NOMO-1 treated with DMSO at 0.1 percent for 48 hours (cell line): Measurements from ENCODE around the gene DOCK2.

Experiments used
- DNase-seq: peaks from one replicate; lab custom pipeline; 2025; ENCODE audit not compliant: unreplicated experiment; lab: John Stamatoyannopoulos, UW

DOCK2 gene

GRCh38 chr5:169688106-169688505 lies 51.0 kb downstream of the DOCK2 start:
- no peak for DNase-seq

- DNase-seq: no peak
These were observed 54.4 kb downstream of the DOCK2 start for GRCh38 chr5:169691471-169691870.

- DNase-seq: no peak
These were observed 57.1 kb downstream of the DOCK2 start for GRCh38 chr5:169694091-169694625.

- no peak for DNase-seq
These were observed 58.0 kb downstream of the DOCK2 start for GRCh38 chr5:169695025-169695625.

- DNase-seq: no peak
These were observed 58.9 kb downstream of the DOCK2 start for GRCh38 chr5:169695919-169696490.

- no peak for DNase-seq
These were observed 59.8 kb downstream of the DOCK2 start for GRCh38 chr5:169696621-169697510.

- DNase-seq: no peak
These were observed 60.4 kb downstream of the DOCK2 start for GRCh38 chr5:169697511-169697890.

- no peak for DNase-seq
These were observed 60.9 kb downstream of the DOCK2 start for GRCh38 chr5:169697976-169698375.

GRCh38 chr5:169700611-169701010 lies 63.5 kb downstream of the DOCK2 start:
- no peak for DNase-seq

GRCh38 chr5:169701910-169702451 lies 64.9 kb downstream of the DOCK2 start:
- DNase-seq: no peak

GRCh38 chr5:169702693-169703481 lies 65.8 kb downstream of the DOCK2 start:
- no peak for DNase-seq

GRCh38 chr5:169703813-169704212 lies 66.7 kb downstream of the DOCK2 start:
- no peak for DNase-seq

GRCh38 chr5:169705322-169705721 lies 68.2 kb downstream of the DOCK2 start:
- DNase-seq: no peak

- DNase-seq: no peak
These were observed 69.0 kb downstream of the DOCK2 start for GRCh38 chr5:169706071-169706470.

- no peak for DNase-seq
These were observed 69.8 kb downstream of the DOCK2 start for GRCh38 chr5:169706758-169707450.

- no peak for DNase-seq
These were observed 70.6 kb downstream of the DOCK2 start for GRCh38 chr5:169707686-169708085.

- DNase-seq: no peak
These were observed 73.6 kb downstream of the DOCK2 start for GRCh38 chr5:169710675-169711074.

- no peak for DNase-seq
These were observed 74.6 kb downstream of the DOCK2 start for GRCh38 chr5:169711551-169712225.

GRCh38 chr5:169712428-169712827 lies 75.4 kb downstream of the DOCK2 start:
- no peak for DNase-seq

- peak; percentile 30 for DNase-seq
These were observed 79.2 kb downstream of the DOCK2 start for GRCh38 chr5:169716287-169716686.
